Endothelial cell of umbilical vein (primary cell): ENCODE data around the gene ADAMTS19. TPM values are rescaled to one million over a fixed set of nuclear protein-coding genes. Genes with fewer than 3 reads are reported as not detected.
A peak's percentile ranks its signal among the peaks of the same experiment; 100 is the strongest.

Experiments
- BruUV-seq: library from RNA; stranded (reverse); fragments of 400-500 nt; replicated peaks from 2 replicates; lab custom pipeline; 2021; lab: Mats Ljungman, UMichigan
- CTCF ChIA-PET: fragments of 300-600, 350-600 bp; sonication (Branson Sonifier 250); formaldehyde crosslinking; loops from one replicate; lab custom pipeline; 2021; ENCODE audit warnings: antibody characterized with exemption, inconsistent platforms; lab: Charles Lee
- POLR2A ChIA-PET: fragments of 300-600, 350-600 bp; sonication (Branson Sonifier 250); formaldehyde crosslinking; loops from one replicate; lab custom pipeline; 2021; ENCODE audit warnings: antibody characterized with exemption, inconsistent platforms; lab: Charles Lee
- DNase-seq: peaks from one replicate; pipeline ENCODE4 v3.0.0-alpha.2; 2011; ENCODE audit warnings: low read depth, low spot score
- FAIRE-seq: peaks from 2 replicates; lab custom pipeline; 2011; peaks lifted over from hg19 to GRCh38; lab: Jason Lieb, UNC
- H2AFZ ChIP-seq: 2 replicates; pipeline ENCODE4 v1.6.0; 2012; ENCODE audit warnings: low read depth, low read length, control low read depth, inconsistent platforms
- H3K27ac ChIP-seq: 2 replicates; pipeline ENCODE4 v1.5.1; 2011; ENCODE audit warnings: low read depth, mild to moderate bottlenecking, control low read depth, low read length, moderate library complexity; ENCODE audit not compliant: insufficient read depth
- H3K27me3 ChIP-seq, 2 experiments: 2 replicates each; pipeline versions ENCODE4 v1.6.0 to v1.6.1; 2011; ENCODE audit warnings: low read length in 2 of 2, mixed read lengths in 1 of 2; ENCODE audit not compliant: control insufficient read depth in 2 of 2, insufficient read depth in 2 of 2
- H3K36me3 ChIP-seq, 2 experiments: 2 replicates in 1 of 2; 3 replicates in 1 of 2; pipeline ENCODE4 v1.5.1; 2011; ENCODE audit warnings: low read length in 2 of 2, mild to moderate bottlenecking in 1 of 2, moderate library complexity in 1 of 2; ENCODE audit not compliant: control insufficient read depth in 2 of 2, insufficient read depth in 2 of 2; ENCODE audit errors: extremely low read depth in 1 of 2
- H3K4me1 ChIP-seq: 3 replicates; pipeline ENCODE4 v1.5.1; 2011; ENCODE audit warnings: mild to moderate bottlenecking, low read length; ENCODE audit not compliant: control insufficient read depth, insufficient read depth; ENCODE audit errors: extremely low read depth
- H3K4me2 ChIP-seq: 2 replicates; pipeline ENCODE4 v1.6.1; 2011; ENCODE audit warnings: low read length, control low read depth, mixed read lengths; ENCODE audit not compliant: insufficient read depth
- H3K4me3 ChIP-seq, 3 experiments: fragments of 200-600 bp in 1 of 3; sonication (generic), shearing (Covaris generic) in 1 of 3; replicated peaks in 1 of 3; 2 replicates each; pipeline ENCODE4 v1.5.1; 2011 to 2016; ENCODE audit warnings: control low read depth in 3 of 3, low read length in 3 of 3, mild to moderate bottlenecking in 2 of 3, inconsistent platforms in 1 of 3, low read depth in 1 of 3, moderate library complexity in 1 of 3; ENCODE audit not compliant: insufficient read depth in 1 of 3
- H3K79me2 ChIP-seq: 2 replicates; pipeline ENCODE4 v1.6.0; 2012; ENCODE audit warnings: low read length, inconsistent platforms; ENCODE audit not compliant: control insufficient read depth, insufficient read depth
- H3K9ac ChIP-seq: replicated peaks from 2 replicates; pipeline ENCODE3; 2011; ENCODE audit warnings: low read length, control low read depth; ENCODE audit not compliant: insufficient read depth; ENCODE audit errors: extremely low read depth
- H3K9me1 ChIP-seq: replicated peaks from 3 replicates; pipeline ENCODE4 v1.6.0; 2011; ENCODE audit warnings: mild to moderate bottlenecking, low read length; ENCODE audit not compliant: control insufficient read depth, insufficient read depth; ENCODE audit errors: extremely low read depth
- H3K9me3 ChIP-seq: replicated peaks from 2 replicates; pipeline ENCODE4 v1.5.1; 2012; ENCODE audit warnings: low read length, inconsistent platforms; ENCODE audit not compliant: control insufficient read depth, insufficient read depth
- H4K20me1 ChIP-seq: replicated peaks from 2 replicates; pipeline ENCODE3; 2011; ENCODE audit warnings: mild to moderate bottlenecking, low read length; ENCODE audit not compliant: control insufficient read depth, insufficient read depth; ENCODE audit errors: extremely low read depth
- CTCF ChIP-seq, 2 donors: IDR thresholded peaks; 1 replicate in 1 of 2; 2 replicates in 1 of 2; pipeline ENCODE4 v1.5.1; 2011; ENCODE audit warnings: low read length in 2 of 2, mild to moderate bottlenecking in 2 of 2, moderate library complexity in 2 of 2, control low read depth in 1 of 2, inconsistent platforms in 1 of 2, low read depth in 1 of 2; ENCODE audit not compliant: insufficient read depth in 1 of 2; ENCODE audit errors: extremely low read depth in 1 of 2
- EZH2 ChIP-seq: IDR thresholded peaks from 2 replicates; pipeline ENCODE4 v1.6.1; 2012; ENCODE audit warnings: borderline replicate concordance, low read depth, mild to moderate bottlenecking, moderate library complexity, low read length, inconsistent platforms; ENCODE audit not compliant: severe bottlenecking
- FOS ChIP-seq: IDR thresholded peaks from 2 replicates; pipeline ENCODE4 v1.6.1; 2011; ENCODE audit warnings: mild to moderate bottlenecking, low read length, moderate library complexity, borderline replicate concordance; ENCODE audit not compliant: insufficient read depth
- GATA2 ChIP-seq: IDR thresholded peaks from 2 replicates; pipeline ENCODE4 v1.7.0; 2011; ENCODE audit warnings: low read depth, mild to moderate bottlenecking, moderate library complexity, mixed read lengths, low read length; ENCODE audit not compliant: insufficient read length, insufficient read depth
- JUN ChIP-seq: IDR thresholded peaks from 2 replicates; pipeline ENCODE4 v1.6.1; 2011; ENCODE audit warnings: borderline replicate concordance, low read depth; ENCODE audit not compliant: insufficient read length, insufficient read depth
- MYC ChIP-seq: IDR thresholded peaks from one replicate; pipeline ENCODE4 v1.6.1; 2011; ENCODE audit warnings: mild to moderate bottlenecking, low read depth, low read length
- POLR2A ChIP-seq: IDR thresholded peaks from 2 replicates; pipeline ENCODE4 v1.6.1; 2012; ENCODE audit warnings: low read depth, mild to moderate bottlenecking, control low read depth, low read length
- POLR2AphosphoS5 ChIP-seq: IDR thresholded peaks from 2 replicates; pipeline ENCODE4 v1.6.1; 2012; ENCODE audit warnings: low read depth, mild to moderate bottlenecking, control low read depth, low read length, moderate library complexity; ENCODE audit not compliant: insufficient read depth
- dilution Hi-C: fragments of 300-500 bp; cut with MboI; formaldehyde crosslinking; loops from one replicate; pipeline ENCODE4 v1.15.0; 2019; ENCODE audit warnings: low sequenced_read_pairs; ENCODE audit not compliant: extremely low pct_ligation_motif_present
- intact Hi-C: fragments of 100-400 bp; cut with micrococcal nuclease; formaldehyde crosslinking; loops from one replicate; pipeline ENCODE4 v1.10.0; 2022
- polyA plus RNA-seq, 4 experiments: library from polyadenylated mRNA; depleted of rRNA in 3 of 4; stranded (reverse) in 3 of 4; unstranded in 1 of 4; fragments of >200 nt; gene quantifications; 2 replicates each; pipeline versions ENCODE4 v1.2.1 to v1.2.3, GENCODE V29; 2011 to 2012; ENCODE audit warnings: missing spikeins in 1 of 4
- total RNA-seq: library from RNA; stranded (reverse); gene quantifications from 2 replicates; pipeline ENCODE4 v1.2.3, GENCODE V29; 2021
- TF ChIP-seq, protein P1 (sequence below): IDR thresholded peaks from 2 replicates; pipeline ENCODE4 v1.6.1; 2011; ENCODE audit not compliant: insufficient read depth, insufficient read length

Gene ADAMTS19
- total and polyA plus RNA-seq, 2 donors (not counting 3 experiments of a cell fraction or from before 2014, with no cell fraction given): not detected

- Histone ChIP-seq H3K9me1 (no peaks in the 10 kb centered on the region), H3K36me3 (no peaks in the 10 kb centered on the region), H4K20me1 (no peaks in the 10 kb centered on the region), H3K27me3 (no peaks in the 10 kb centered on the region), H3K9me3 (no peaks in the 10 kb centered on the region), H3K9ac (no peak overlapping the region), H3K4me1 (no peaks in the 10 kb centered on the region), H3K4me3 (no peak overlapping the region), H2AFZ (no peak overlapping the region), H3K79me2 (no peaks in the 10 kb centered on the region), H3K4me2 (no peak overlapping the region), H3K27ac (no peak overlapping the region)
- peak; percentile 18 for DNase-seq
- TF ChIP-seq CTCF (IDR thresholded peaks at IDR 0.05; ENCODE audit: extremely low read depth in 1 of 2, insufficient read depth in 1 of 2, low read depth in 1 of 2, low read length in 2 of 2): peak in 1 of 2 donors; percentile 22
- no peak for TF ChIP-seq FOS
- dilution Hi-C loops: no loop called here
- BruUV-seq: no TSS peak
- intact Hi-C loops: loop anchor here (2.0 kb wide), 1 partner anchor 227 kb away; no protein-coding TSS in a partner anchor
- ChIA-PET CTCF (no interaction called here), POLR2A (no interaction called here)
- no peak for FAIRE-seq
Measured at GRCh38 chr5:129541648-129542251, 81.7 kb downstream of the ADAMTS19 start.

- Histone ChIP-seq H3K9me1 (no peaks in the 10 kb centered on the region), H3K36me3 (no peaks in the 10 kb centered on the region), H3K4me3 (no peak overlapping the region), H3K4me2 (no peak overlapping the region), H3K9ac (no peak overlapping the region), H3K9me3 (no peaks in the 10 kb centered on the region), H2AFZ (no peak overlapping the region), H4K20me1 (no peaks in the 10 kb centered on the region), H3K27ac (no peak overlapping the region), H3K27me3 (no peaks in the 10 kb centered on the region), H3K79me2 (no peaks in the 10 kb centered on the region), H3K4me1 (no peaks in the 10 kb centered on the region)
- POLR2A ChIA-PET: no interaction called here
- intact Hi-C loops (no loop called here), dilution Hi-C loops (no loop called here)
- TF ChIP-seq JUN: no peak
- TF ChIP-seq FOS: no peak
- no peak for TF ChIP-seq MYC
- no peak for TF ChIP-seq POLR2AphosphoS5
- TF ChIP-seq CTCF (IDR thresholded peaks at IDR 0.05; ENCODE audit: extremely low read depth in 1 of 2, insufficient read depth in 1 of 2, low read depth in 1 of 2, low read length in 2 of 2): no peak
- TF ChIP-seq POLR2A: no peak
- TF ChIP-seq EZH2: no peak
- no peak for TF ChIP-seq GATA2
- TF ChIP-seq, protein P1, sequence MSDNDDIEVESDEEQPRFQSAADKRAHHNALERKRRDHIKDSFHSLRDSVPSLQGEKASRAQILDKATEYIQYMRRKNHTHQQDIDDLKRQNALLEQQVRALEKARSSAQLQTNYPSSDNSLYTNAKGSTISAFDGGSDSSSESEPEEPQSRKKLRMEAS: no peak
- FAIRE-seq (no peak), DNase-seq (no peak)
- BruUV-seq: no TSS peak
- CTCF ChIA-PET: no interaction called here
Measured at GRCh38 chr5:129547137-129547536, 87.0 kb downstream of the ADAMTS19 start.
